Measurements from ENCODE around the gene NF2. TPM values are rescaled to one million over a fixed set of nuclear protein-coding genes. Genes with fewer than 3 reads are reported as not detected.

NF2 gene
- total RNA-seq, 1 experiment from 2014 or later: 113 TPM

DNA sequence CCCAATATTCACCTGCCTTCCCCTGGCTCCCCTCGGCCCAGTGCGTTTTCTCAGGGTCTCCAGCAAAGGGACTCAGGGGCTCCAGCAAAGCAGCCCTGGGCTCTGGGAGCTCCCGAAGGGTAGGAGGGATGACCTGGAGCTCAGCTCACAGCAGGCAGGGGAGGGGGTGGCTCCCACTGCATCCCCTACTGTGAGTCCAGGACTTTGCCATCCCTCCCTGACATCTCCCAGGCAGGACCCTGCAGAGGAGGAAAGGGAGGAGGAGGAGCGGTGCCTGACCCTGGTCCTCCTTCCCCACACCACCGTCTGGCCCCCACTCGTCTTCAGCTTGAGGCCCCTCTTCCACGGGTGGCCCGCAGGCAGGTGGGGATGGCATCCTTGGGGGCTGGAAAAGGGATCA, 121.4 kb downstream of the NF2 start:
- no peak for TF ChIP-seq EZH2 (IDR thresholded peaks at IDR 0.05; ENCODE audit: low read length, unreplicated experiment)
- no peak for TF ChIP-seq CTCF (conservative IDR thresholded peaks at IDR 0.05; ENCODE audit: low read depth, low read length)
- no peak for TF ChIP-seq EZH2phosphoT487 (IDR thresholded peaks at IDR 0.05; ENCODE audit: borderline replicate concordance, low read length)

GRCh38 chr22:29726106-29726505, 122.7 kb downstream of the NF2 start:
- no peak for TF ChIP-seq EZH2phosphoT487 (IDR thresholded peaks at IDR 0.05; ENCODE audit: borderline replicate concordance, low read length)
- no peak for TF ChIP-seq CTCF (conservative IDR thresholded peaks at IDR 0.05; ENCODE audit: low read depth, low read length)
- no peak for TF ChIP-seq EZH2 (IDR thresholded peaks at IDR 0.05; ENCODE audit: low read length, unreplicated experiment)
- no peak for DNase-seq
- intact Hi-C loops (cut with micrococcal nuclease): no loop called here
- Histone ChIP-seq H3K4me3 (ENCODE audit: low read length) (no peak overlapping the region), H3K36me3 (ENCODE audit: low read depth, low read length) (no peaks in the 10 kb centered on the region), H3F3A (ENCODE audit: low read length, unreplicated experiment) (no peaks in the 10 kb centered on the region), H3K9me3 (ENCODE audit: low read length) (no peaks in the 10 kb centered on the region), H4K20me1 (ENCODE audit: low read length) (no peaks in the 10 kb centered on the region), H3K9me2 (replicated peaks; ENCODE audit: low read length) (no peaks in the 10 kb centered on the region), H2AFZ (ENCODE audit: low read length) (no peak overlapping the region), H3K4me2 (ENCODE audit: low read length) (no peak overlapping the region), H3K27me3 (ENCODE audit: low read length) (no peaks in the 10 kb centered on the region), H3K27ac (ENCODE audit: low read length) (no peak overlapping the region), H3K4me1 (ENCODE audit: insufficient read depth, low read length) (no peaks in the 10 kb centered on the region), H3K9ac (ENCODE audit: low read length) (no peak overlapping the region), H3K79me2 (ENCODE audit: low read length) (no peaks in the 10 kb centered on the region)
- ChIA-PET POLR2A (ENCODE audit: unreplicated experiment) (no interaction called here), CTCF (no interaction called here)
- ATAC-seq: no peak
- BruUV-seq (replicated peaks): no TSS peak

More for the DNA sequence above, 121.4 kb downstream of the NF2 start:
- CTCF ChIA-PET: no interaction called here
- Histone ChIP-seq H3K79me2 (ENCODE audit: low read length) (no peaks in the 10 kb centered on the region), H3K9ac (ENCODE audit: low read length) (no peak overlapping the region), H3K4me2 (ENCODE audit: low read length) (no peak overlapping the region), H2AFZ (ENCODE audit: low read length) (no peak overlapping the region), H3K36me3 (ENCODE audit: low read depth, low read length) (no peaks in the 10 kb centered on the region), H3K9me3 (ENCODE audit: low read length) (no peaks in the 10 kb centered on the region), H3K9me2 (replicated peaks; ENCODE audit: low read length) (no peaks in the 10 kb centered on the region), H3F3A (ENCODE audit: low read length, unreplicated experiment) (no peaks in the 10 kb centered on the region), H3K27ac (ENCODE audit: low read length) (no peak overlapping the region), H3K27me3 (ENCODE audit: low read length) (no peaks in the 10 kb centered on the region), H4K20me1 (ENCODE audit: low read length) (no peaks in the 10 kb centered on the region), H3K4me3 (ENCODE audit: low read length) (no peak overlapping the region), H3K4me1 (ENCODE audit: insufficient read depth, low read length) (no peaks in the 10 kb centered on the region)
- DNase-seq: no peak
- intact Hi-C loops (cut with micrococcal nuclease): no loop called here
- POLR2A ChIA-PET (ENCODE audit: unreplicated experiment): no interaction called here
- ATAC-seq: no peak
- no TSS peak for BruUV-seq (replicated peaks)

DNA sequence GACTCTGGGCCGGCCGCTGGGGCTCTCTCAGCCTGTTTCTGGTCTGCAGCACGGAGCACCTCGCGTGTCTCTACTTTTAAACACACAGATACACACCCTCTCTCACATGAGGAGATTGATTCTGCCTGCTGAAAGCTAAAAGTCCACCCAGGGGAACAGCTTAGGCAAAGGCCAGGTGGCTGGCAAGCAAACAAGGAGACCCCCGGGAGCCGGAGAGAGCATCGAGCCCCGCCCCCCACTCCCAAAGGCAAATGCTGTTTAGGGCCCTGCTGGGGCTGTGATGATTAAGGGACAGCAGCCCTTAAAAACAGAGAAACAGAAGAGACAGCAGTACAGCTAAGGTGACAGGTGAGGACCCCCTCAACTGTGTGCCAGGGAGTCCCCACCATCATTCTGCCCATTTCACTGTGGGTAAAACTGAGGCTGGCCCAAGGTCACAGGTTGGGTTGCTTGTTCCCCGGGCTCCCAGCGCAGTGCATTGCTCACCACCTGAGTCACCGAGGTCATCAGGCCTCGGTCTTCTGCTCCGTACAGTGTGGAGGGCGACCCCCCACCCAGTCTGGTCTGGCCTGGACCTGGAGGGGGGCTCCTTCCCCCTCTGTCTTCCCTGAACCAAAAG, 123.2 kb downstream of the NF2 start:
- ATAC-seq (no peak), DNase-seq (no peak)
- intact Hi-C loops (cut with micrococcal nuclease): no loop called here
- H3K27ac ChIP-seq (ENCODE audit: low read length): no peak overlapping the region
- H3K79me2 ChIP-seq (ENCODE audit: low read length): no peaks in the 10 kb centered on the region
- H3K4me1 ChIP-seq (ENCODE audit: insufficient read depth, low read length): no peaks in the 10 kb centered on the region
- TF ChIP-seq EZH2 (IDR thresholded peaks at IDR 0.05; ENCODE audit: low read length, unreplicated experiment) (no peak), CTCF (conservative IDR thresholded peaks at IDR 0.05; ENCODE audit: low read depth, low read length) (no peak), EZH2phosphoT487 (IDR thresholded peaks at IDR 0.05; ENCODE audit: borderline replicate concordance, low read length) (no peak)
- no peak overlapping the region for H2AFZ ChIP-seq (ENCODE audit: low read length)
- BruUV-seq (replicated peaks): no TSS peak
- H3F3A ChIP-seq (ENCODE audit: low read length, unreplicated experiment): no peaks in the 10 kb centered on the region
- H3K36me3 ChIP-seq (ENCODE audit: low read depth, low read length): no peaks in the 10 kb centered on the region
- H3K4me3 ChIP-seq (ENCODE audit: low read length): no peak overlapping the region
- no peaks in the 10 kb centered on the region for H3K27me3 ChIP-seq (ENCODE audit: low read length)
- H3K9me3 ChIP-seq (ENCODE audit: low read length): no peaks in the 10 kb centered on the region
- H3K9me2 ChIP-seq (replicated peaks; ENCODE audit: low read length): no peaks in the 10 kb centered on the region
- no peaks in the 10 kb centered on the region for H4K20me1 ChIP-seq (ENCODE audit: low read length)
- POLR2A ChIA-PET (ENCODE audit: unreplicated experiment): no interaction called here
- CTCF ChIA-PET: no interaction called here
- no peak overlapping the region for H3K4me2 ChIP-seq (ENCODE audit: low read length)
- H3K9ac ChIP-seq (ENCODE audit: low read length): no peak overlapping the region
